K562 (cell line): ENCODE results near the gene GALNT7.

Experiments used
- HDAC2 ChIP-seq: fragments of 450-650 bp; IDR thresholded peaks from 2 replicates; pipeline ENCODE4 v1.6.1; 2016; ENCODE audit warnings: mild to moderate bottlenecking
- HDGF ChIP-seq: fragments of 450-650 bp; IDR thresholded peaks from 2 replicates; pipeline ENCODE4 v1.6.1; 2016
- MAFK ChIP-seq: IDR thresholded peaks from 2 replicates; pipeline ENCODE4 v1.6.1; 2011; ENCODE audit warnings: low read length, improper control_type of control experiment
- MAZ ChIP-seq, 2 experiments: fragments of 450-650 bp in 1 of 2; sonication (generic) in 1 of 2; formaldehyde crosslinking; IDR thresholded peaks in 1 of 2; conservative IDR thresholded peaks in 1 of 2; 2 replicates each; pipeline versions ENCODE4 v1.4.0 to v1.5.0; 2020; ENCODE audit warnings: mild to moderate bottlenecking in 1 of 2, missing genetic modification reagents in 1 of 2
- NRF1 ChIP-seq, 2 experiments: fragments of 450-650 bp; IDR thresholded peaks in 1 of 2; conservative IDR thresholded peaks in 1 of 2; 2 replicates each; pipeline ENCODE4 v1.6.1; 2014; ENCODE audit warnings: mild to moderate bottlenecking in 2 of 2
- SIN3A ChIP-seq, 2 experiments: fragments of 150-350 bp in 1 of 2; IDR thresholded peaks; 2 replicates each; pipeline ENCODE4 v1.6.1; 2011 to 2016; ENCODE audit warnings: borderline replicate concordance in 2 of 2, low read depth in 2 of 2, low read length in 2 of 2, mild to moderate bottlenecking in 2 of 2, moderate library complexity in 2 of 2; ENCODE audit not compliant: control insufficient read depth in 1 of 2
- YY1 ChIP-seq, 3 experiments: IDR thresholded peaks; 2 replicates each; pipeline ENCODE4 v1.6.1; 2011; ENCODE audit warnings: low read length in 2 of 3, mild to moderate bottlenecking in 2 of 3, moderate library complexity in 2 of 3, borderline replicate concordance in 1 of 3, control low read depth in 1 of 3, low read depth in 1 of 3; ENCODE audit not compliant: insufficient read depth in 3 of 3, insufficient replicate concordance in 2 of 3, control insufficient read depth in 1 of 3, insufficient read length in 1 of 3; ENCODE audit errors: extremely low read depth in 1 of 3
- TF ChIP-seq, protein P1 (sequence below): sonication (generic); formaldehyde crosslinking; IDR thresholded peaks from 2 replicates; pipeline ENCODE4 v1.8.1; 2023; ENCODE audit warnings: missing genetic modification reagents, mild to moderate bottlenecking, borderline replicate concordance
- TF ChIP-seq, protein P2 (sequence below), 3 experiments: IDR thresholded peaks in 2 of 3; conservative IDR thresholded peaks in 1 of 3; 2 replicates each; pipeline ENCODE4 v1.5.1; 2011 to 2012; ENCODE audit warnings: low read length in 3 of 3, mild to moderate bottlenecking in 3 of 3, control low read depth in 2 of 3, improper control_type of control experiment in 1 of 3, inconsistent platforms in 1 of 3, low read depth in 1 of 3, mixed read lengths in 1 of 3, moderate library complexity in 1 of 3; ENCODE audit not compliant: insufficient read depth in 2 of 3
- TF ChIP-seq, protein P3 (sequence below): fragments of 250-450 bp; sonication (Bioruptor Pico); IDR thresholded peaks from 2 replicates; pipeline ENCODE4 v1.5.0; 2021; ENCODE audit warnings: mild to moderate bottlenecking, borderline replicate concordance
- TF ChIP-seq, protein P4 (sequence below): sonication (generic); formaldehyde crosslinking; IDR thresholded peaks from 2 replicates; pipeline ENCODE4 v1.9.0; 2022; ENCODE audit warnings: mild to moderate bottlenecking, missing genetic modification reagents
- TF ChIP-seq, protein P5 (sequence below), 2 experiments: fragments of 450-650 bp; IDR thresholded peaks; 2 replicates each; pipeline ENCODE4 v1.6.1; 2016

DNA sequence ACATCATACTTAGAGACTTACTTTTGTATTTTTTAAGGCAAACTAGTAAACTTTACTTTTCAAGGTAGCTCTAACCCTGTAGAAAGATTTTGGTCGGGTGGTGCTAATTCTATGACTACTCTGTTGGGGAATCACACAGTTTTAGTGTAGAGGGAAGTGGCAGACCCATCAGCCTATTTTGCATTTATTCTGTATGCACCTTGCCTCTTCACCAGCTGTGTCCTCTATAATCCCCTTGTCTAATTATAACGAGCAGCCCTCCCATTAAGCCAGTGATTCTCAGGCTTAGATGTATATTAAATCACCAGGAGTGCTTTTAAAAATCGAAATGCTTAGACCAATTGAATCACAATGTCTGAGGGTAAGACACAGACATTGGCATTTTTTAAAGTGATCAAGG, 78.1 kb downstream of the GALNT7 start:
- TF ChIP-seq MAZ (CRISPR knock-in tag; conservative IDR thresholded peaks at IDR 0.05 in 1 of 2, IDR thresholded peaks at IDR 0.05 in 1 of 2) = no peak
- TF ChIP-seq, protein P1, sequence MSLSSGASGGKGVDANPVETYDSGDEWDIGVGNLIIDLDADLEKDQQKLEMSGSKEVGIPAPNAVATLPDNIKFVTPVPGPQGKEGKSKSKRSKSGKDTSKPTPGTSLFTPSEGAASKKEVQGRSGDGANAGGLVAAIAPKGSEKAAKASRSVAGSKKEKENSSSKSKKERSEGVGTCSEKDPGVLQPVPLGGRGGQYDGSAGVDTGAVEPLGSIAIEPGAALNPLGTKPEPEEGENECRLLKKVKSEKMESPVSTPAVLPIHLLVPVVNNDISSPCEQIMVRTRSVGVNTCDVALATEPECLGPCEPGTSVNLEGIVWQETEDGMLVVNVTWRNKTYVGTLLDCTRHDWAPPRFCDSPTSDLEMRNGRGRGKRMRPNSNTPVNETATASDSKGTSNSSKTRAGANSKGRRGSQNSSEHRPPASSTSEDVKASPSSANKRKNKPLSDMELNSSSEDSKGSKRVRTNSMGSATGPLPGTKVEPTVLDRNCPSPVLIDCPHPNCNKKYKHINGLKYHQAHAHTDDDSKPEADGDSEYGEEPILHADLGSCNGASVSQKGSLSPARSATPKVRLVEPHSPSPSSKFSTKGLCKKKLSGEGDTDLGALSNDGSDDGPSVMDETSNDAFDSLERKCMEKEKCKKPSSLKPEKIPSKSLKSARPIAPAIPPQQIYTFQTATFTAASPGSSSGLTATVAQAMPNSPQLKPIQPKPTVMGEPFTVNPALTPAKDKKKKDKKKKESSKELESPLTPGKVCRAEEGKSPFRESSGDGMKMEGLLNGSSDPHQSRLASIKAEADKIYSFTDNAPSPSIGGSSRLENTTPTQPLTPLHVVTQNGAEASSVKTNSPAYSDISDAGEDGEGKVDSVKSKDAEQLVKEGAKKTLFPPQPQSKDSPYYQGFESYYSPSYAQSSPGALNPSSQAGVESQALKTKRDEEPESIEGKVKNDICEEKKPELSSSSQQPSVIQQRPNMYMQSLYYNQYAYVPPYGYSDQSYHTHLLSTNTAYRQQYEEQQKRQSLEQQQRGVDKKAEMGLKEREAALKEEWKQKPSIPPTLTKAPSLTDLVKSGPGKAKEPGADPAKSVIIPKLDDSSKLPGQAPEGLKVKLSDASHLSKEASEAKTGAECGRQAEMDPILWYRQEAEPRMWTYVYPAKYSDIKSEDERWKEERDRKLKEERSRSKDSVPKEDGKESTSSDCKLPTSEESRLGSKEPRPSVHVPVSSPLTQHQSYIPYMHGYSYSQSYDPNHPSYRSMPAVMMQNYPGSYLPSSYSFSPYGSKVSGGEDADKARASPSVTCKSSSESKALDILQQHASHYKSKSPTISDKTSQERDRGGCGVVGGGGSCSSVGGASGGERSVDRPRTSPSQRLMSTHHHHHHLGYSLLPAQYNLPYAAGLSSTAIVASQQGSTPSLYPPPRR (CRISPR knock-in tag) = no peak
- no peak for TF ChIP-seq MAFK
- TF ChIP-seq, protein P2, sequence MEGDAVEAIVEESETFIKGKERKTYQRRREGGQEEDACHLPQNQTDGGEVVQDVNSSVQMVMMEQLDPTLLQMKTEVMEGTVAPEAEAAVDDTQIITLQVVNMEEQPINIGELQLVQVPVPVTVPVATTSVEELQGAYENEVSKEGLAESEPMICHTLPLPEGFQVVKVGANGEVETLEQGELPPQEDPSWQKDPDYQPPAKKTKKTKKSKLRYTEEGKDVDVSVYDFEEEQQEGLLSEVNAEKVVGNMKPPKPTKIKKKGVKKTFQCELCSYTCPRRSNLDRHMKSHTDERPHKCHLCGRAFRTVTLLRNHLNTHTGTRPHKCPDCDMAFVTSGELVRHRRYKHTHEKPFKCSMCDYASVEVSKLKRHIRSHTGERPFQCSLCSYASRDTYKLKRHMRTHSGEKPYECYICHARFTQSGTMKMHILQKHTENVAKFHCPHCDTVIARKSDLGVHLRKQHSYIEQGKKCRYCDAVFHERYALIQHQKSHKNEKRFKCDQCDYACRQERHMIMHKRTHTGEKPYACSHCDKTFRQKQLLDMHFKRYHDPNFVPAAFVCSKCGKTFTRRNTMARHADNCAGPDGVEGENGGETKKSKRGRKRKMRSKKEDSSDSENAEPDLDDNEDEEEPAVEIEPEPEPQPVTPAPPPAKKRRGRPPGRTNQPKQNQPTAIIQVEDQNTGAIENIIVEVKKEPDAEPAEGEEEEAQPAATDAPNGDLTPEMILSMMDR (IDR thresholded peaks at IDR 0.05 in 2 of 3, conservative IDR thresholded peaks at IDR 0.05 in 1 of 3; ENCODE audit: insufficient read depth in 2 of 3, low read depth in 1 of 3, low read length in 3 of 3) = no peak
- no peak for TF ChIP-seq SIN3A (IDR thresholded peaks at IDR 0.05; ENCODE audit: borderline replicate concordance in 2 of 2, control insufficient read depth in 1 of 2, low read depth in 2 of 2, low read length in 2 of 2)
- no peak for TF ChIP-seq HDGF
- no peak for TF ChIP-seq NRF1 (conservative IDR thresholded peaks at IDR 0.05 in 1 of 2, IDR thresholded peaks at IDR 0.05 in 1 of 2)
- TF ChIP-seq, protein P3, sequence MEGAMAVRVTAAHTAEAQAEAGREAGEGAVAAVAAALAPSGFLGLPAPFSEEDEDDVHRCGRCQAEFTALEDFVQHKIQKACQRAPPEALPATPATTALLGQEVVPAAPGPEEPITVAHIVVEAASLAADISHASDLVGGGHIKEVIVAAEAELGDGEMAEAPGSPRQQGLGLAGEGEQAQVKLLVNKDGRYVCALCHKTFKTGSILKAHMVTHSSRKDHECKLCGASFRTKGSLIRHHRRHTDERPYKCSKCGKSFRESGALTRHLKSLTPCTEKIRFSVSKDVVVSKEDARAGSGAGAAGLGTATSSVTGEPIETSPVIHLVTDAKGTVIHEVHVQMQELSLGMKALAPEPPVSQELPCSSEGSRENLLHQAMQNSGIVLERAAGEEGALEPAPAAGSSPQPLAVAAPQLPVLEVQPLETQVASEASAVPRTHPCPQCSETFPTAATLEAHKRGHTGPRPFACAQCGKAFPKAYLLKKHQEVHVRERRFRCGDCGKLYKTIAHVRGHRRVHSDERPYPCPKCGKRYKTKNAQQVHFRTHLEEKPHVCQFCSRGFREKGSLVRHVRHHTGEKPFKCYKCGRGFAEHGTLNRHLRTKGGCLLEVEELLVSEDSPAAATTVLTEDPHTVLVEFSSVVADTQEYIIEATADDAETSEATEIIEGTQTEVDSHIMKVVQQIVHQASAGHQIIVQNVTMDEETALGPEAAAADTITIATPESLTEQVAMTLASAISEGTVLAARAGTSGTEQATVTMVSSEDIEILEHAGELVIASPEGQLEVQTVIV (CRISPR knock-in tag) = no peak
- TF ChIP-seq HDAC2 = no peak
- TF ChIP-seq YY1 (IDR thresholded peaks at IDR 0.05; ENCODE audit: borderline replicate concordance in 1 of 3, control insufficient read depth in 1 of 3, extremely low read depth in 1 of 3, insufficient read depth in 3 of 3, insufficient read length in 1 of 3, insufficient replicate concordance in 2 of 3, low read depth in 1 of 3, low read length in 2 of 3) = no peak
- TF ChIP-seq, protein P4, sequence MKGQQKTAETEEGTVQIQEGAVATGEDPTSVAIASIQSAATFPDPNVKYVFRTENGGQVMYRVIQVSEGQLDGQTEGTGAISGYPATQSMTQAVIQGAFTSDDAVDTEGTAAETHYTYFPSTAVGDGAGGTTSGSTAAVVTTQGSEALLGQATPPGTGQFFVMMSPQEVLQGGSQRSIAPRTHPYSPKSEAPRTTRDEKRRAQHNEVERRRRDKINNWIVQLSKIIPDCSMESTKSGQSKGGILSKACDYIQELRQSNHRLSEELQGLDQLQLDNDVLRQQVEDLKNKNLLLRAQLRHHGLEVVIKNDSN (CRISPR knock-in tag) = no peak
- TF ChIP-seq, protein P5, sequence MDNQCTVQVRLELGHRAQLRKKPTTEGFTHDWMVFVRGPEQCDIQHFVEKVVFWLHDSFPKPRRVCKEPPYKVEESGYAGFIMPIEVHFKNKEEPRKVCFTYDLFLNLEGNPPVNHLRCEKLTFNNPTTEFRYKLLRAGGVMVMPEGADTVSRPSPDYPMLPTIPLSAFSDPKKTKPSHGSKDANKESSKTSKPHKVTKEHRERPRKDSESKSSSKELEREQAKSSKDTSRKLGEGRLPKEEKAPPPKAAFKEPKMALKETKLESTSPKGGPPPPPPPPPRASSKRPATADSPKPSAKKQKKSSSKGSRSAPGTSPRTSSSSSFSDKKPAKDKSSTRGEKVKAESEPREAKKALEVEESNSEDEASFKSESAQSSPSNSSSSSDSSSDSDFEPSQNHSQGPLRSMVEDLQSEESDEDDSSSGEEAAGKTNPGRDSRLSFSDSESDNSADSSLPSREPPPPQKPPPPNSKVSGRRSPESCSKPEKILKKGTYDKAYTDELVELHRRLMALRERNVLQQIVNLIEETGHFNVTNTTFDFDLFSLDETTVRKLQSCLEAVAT (IDR thresholded peaks at IDR 0.05) = no peak
